A549 treated with dexamethasone at 1 μM for 4 hours (cell line): Measurements from ENCODE around the gene FBXO41. TPM values are rescaled to one million over a fixed set of nuclear protein-coding genes. Genes with fewer than 3 reads are reported as not detected.

Experiments used
- total RNA-seq: library from RNA; stranded (reverse); fragments of 200-300 nt; extraction: Qiagen RNA extraction; gene quantifications from 5 replicates; pipeline ENCODE4 v1.2.3, GENCODE V29; 2022

The FBXO41 gene
- 3.9 to 5.6 TPM (median 4.4 TPM) in 5 replicates for total RNA-seq

DNA sequence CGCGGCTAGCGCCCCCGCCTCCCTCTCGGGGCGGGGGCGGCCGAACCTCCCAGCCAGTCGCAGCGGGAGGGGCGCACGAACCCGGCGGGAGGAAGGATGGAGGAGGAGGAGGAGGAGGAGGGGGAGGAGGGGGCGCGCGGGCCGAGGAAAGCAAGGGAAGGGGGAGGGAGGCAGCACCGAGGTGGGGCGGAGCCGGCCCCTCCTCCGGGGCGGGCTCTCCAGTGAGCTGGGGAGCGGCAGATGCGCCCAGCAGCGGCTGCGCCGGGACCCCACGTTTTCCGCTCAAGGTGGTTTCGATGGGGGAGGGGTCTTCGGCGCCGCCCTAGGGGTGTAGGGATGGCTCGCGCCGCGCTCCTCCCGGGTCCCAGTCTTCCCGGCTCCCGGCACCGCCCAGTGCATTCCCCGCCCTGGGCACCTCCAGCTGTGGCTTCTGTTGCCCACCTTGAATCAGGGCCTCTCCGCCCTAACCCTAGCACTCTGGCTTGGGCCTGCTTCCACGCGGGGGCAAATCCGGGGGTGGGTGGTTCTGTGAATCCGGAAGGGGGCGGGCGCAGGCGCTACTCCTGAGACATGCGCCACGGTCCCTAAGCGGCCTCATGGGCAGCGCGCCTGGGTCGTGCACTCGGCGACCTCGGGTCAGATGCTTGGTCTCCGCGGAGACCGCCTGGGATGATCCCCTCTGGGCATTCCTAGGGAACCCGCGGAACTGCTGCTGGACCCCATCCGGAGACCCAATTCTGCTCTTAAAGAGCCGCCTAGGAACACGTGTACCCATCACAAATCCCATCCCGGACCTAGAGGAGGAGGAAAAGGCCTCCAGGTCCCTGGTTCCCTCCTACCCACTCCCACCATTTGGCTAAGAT is at the start of gene FBXO41:
Gene FBXO41, minus strand, starts transcription at position 183 of the 863 bp plus-strand sequence. CDS start 14,848 bp downstream, outside the sequence.

DNA sequence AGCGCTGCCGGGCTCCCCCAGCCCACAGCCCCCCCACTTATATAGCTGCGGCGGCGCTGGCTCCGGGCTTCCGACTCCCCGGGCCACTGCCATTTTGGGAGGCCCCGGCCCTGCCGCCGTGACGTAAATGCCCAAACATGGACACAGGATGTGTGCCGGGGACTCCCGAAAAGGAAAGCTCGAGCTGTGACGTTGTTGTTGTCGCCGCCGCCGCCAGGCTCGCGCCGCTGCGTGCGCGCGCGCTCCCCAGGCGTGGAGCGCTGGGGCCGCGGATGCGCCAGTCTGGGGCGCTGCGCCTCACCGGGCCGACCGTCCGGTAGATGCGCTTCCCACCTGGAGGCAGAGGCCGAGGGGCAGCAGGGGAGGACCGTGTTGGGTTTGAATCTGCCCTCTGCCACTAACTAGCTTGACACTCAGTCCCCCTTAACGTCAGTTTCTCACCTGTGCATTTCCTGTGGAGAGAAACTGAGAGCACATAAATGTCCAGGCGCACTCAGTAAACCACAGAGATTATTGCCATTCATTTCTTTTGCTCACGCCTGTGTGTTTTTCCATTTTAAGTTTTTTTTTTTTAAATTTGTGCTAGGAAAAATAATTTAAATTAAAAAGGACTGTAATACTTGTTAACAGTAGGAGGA is 9.4 kb upstream of the FBXO41 start, which contains the start of gene EGR4:
Gene EGR4, minus strand, starts transcription at position 15 of the 638 bp plus-strand sequence. CDS start 231 bp downstream, outside the sequence.

DNA sequence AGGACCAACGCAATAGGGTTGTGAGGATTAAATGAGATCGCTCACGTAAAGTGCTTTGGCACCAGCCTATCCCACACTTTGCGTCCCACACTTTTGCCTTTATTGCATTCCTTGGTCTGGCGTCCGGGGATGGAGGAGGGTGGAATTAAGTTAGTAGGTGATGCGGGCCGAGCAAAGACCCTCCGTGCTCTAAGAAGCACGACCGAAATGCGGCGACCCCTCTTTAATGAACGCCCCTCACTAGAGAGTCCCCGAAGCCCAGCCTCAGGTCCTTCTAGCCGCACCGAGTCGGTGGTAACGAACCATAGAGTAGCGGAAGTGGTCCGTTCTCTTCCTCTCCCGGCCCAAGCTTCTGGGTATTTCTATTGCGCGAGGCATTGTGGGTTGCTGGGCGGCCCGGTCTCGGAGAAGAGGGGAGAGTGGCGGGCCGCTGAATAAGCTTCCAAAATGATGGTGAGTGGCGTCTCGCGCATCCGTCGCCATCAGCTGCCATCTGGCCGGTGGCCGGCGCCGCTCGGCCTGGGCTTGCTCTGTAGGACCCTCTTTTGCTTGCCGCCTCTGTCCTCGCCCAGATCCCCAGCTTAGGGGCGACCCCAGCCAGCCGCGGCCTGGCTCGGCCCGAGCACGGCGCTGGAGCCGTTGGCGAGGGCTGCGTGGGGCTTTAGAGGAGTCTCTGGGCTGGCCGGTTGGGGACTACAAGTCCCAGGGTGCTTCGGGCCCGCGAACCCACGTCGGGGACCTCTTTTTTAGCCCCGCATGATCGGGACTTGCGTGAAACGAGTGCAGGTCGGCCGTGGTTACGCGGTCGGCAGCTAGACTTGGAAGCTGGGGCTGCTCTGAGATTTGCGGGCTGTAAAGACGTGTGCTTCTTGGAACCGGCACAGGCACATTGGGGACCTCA is 50.1 kb downstream of the FBXO41 start, which contains the start of gene CCT7:
Gene CCT7, plus strand, starts transcription at position 377 of the 901 bp plus-strand sequence. Its CDS starts 71 bp downstream, at position 448.

GRCh38 chr2:73233154-73233931 is 50.9 kb downstream of the FBXO41 start, which contains the start of gene PRADC1:
TSS of gene PRADC1 (minus strand) at chr2:73233239. CDS start at chr2:73233160, 79 bp downstream.

GRCh38 chr2:73214120-73215035 is 69.9 kb downstream of the FBXO41 start, which contains the start of gene SMYD5:
TSS of gene SMYD5 (plus strand) at chr2:73214245. CDS start at chr2:73214267, 22 bp downstream.

Other genes with a start within 250 kb of the FBXO41 start
- gene SFXN5, start 212.8 kb downstream of the FBXO41 start, total RNA-seq: 9.6 to 14.6 TPM (median 12.7 TPM) in 5 replicates
- gene RAB11FIP5, start 171.5 kb downstream of the FBXO41 start, total RNA-seq: 29.2 to 34.5 TPM (median 32.8 TPM) in 5 replicates
- gene NOTO, start 81.9 kb downstream of the FBXO41 start, total RNA-seq: 0.02 TPM in 3 of 5 replicates, not detected in the others
- 50.3 to 57.7 TPM (median 53.9 TPM) in 5 replicates for gene SMYD5, start 70.2 kb downstream of the FBXO41 start, total RNA-seq
- 18.4 to 23.8 TPM (median 22.4 TPM) in 5 replicates for gene PRADC1, start 51.2 kb downstream of the FBXO41 start, total RNA-seq
- 634 to 838 TPM (median 651 TPM) in 5 replicates for gene CCT7, start 50.2 kb downstream of the FBXO41 start, total RNA-seq
- gene EGR4, start 9.1 kb upstream of the FBXO41 start, total RNA-seq: 0.09 to 0.27 TPM (median 0.12 TPM) in 5 replicates
- 8.0 to 11.4 TPM (median 9.8 TPM) in 5 replicates for gene ALMS1, start 101.4 kb upstream of the FBXO41 start, total RNA-seq